ENCODE results near the gene MAPK8.

MAPK8 gene

GRCh38 chr10:48292616-48293015 lies 13.9 kb upstream of the MAPK8 start:
- no peak for DNase-seq

DNA sequence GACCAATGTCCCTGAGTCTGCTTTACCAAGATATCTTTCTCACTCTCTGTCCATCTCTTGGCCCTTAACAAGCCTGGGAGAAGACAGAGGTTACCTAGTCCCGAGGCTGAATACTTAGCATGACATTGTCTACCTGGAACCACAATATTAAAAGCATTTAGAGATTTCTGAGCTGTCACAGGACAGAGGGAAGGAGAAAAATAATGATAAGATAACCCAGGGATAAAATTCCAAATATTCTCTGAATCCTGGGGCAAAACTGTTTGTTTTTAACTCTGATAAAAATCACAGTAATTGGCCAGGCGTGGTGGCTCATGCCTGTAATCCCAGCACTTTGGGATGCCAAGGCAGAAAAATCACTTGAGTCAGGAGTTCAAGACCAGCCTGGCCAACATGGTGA lies 12.0 kb upstream of the MAPK8 start:
- no peak for DNase-seq

DNA sequence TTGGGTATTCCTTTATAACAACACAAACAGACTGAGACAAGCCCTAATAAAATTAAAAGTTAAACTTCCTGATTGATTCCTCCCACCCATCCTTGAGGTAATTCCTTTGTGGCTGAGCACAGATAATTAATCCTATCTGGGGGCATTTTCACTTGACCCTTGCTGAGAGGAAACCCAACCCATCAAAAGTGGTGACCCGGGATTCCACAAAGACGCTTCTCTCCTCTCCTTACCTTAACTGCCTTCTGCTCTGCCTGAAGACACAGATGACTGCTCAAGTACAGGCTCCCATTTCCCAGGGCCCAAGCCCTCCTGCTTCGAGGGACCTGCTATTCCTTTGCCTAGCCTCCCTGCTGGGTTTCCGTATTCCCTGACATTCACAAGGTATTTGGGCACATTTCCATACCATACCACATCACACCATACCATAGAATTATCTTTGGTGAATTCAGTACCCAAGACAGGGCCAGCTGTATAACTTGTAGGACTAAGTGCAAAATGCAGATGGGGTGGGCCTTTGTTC lies 9.8 kb upstream of the MAPK8 start:
- DNase-seq, result no peak

- DNase-seq, result no peak
These were observed 7.4 kb upstream of the MAPK8 start for GRCh38 chr10:48299066-48299465.

DNA sequence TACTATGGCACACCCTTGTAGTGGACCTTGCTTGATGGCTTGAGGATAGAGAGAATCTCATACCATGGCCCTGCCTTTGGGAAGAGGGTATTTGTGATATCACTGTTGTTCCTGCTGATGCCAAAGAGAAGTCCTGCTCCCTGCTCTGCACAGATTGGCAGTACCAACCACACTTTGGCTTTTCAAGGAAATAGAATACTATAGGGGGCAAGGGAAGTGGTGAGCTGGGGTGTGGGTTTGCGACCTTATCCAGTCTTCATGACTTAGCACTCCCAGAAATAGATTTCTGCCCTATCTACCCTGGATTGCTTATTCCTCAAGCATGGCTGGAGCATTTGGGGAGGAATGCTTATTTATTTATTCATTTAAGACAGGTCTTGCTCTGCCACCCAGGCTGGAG lies 6.8 kb upstream of the MAPK8 start:
- DNase-seq, result no peak

- DNase-seq, result no peak
These were observed 5.9 kb upstream of the MAPK8 start for GRCh38 chr10:48300556-48300955.

DNA sequence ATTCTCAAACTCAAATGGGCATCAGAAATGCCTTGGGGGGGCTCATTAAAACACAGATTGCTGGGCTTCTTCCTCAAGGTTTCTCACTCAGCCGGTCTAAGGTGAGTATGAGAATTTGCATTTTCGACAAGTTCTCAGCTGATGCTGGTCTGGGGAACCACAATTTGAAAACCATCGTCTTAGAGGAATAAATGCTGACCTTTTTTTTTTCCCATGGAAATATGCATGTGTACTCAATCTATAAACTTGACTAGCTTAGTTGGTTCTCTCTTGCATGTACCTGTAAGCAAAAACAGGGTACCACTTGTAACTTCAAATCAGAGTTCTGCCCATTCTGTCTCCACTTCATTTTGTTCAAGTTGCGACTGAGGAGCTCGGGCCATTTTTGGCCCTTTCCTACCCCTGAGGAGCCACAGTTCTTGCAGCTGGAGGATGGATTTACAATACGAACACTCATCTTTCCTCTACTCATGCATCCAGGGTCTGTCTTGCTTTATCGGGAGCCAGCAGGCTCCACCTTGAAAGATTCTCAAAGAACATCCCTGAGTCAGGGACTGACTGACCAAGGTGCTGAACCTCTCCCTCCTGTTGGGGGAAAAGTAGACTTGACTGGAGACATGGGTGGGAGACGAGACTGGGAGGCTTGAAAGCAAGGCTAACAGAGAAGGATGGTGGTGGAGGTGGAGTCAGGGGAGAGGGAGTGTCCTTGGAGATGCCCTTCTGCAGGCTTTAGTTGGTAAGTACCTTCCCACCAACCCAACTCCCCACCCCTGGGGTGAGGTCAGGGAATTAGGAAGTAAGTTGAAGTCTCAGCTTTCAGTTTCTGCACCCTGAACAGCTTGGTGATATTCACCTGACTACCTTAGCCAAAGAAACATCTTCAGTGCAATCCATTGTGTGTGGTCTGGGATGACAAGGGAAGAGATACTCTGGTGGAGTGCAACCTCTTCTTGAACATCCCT lies 3.7 kb upstream of the MAPK8 start:
- DNase-seq, result no peak

DNA sequence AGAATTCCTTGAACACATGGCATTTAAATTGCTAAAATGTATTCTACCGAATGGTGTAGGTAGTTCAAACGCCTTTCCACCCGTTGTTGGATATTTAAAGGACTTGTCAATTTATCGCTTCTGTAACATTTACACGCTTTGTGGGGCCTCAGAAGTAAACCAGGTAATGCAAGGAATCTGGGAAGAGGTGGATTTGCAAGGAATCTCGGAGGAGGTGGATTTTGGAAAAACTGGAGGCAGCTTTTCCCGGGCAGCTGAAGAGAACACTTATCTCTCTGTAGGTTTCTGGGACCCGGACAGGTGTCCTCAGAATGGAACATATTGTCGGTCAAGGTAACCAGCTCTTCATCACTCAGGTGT lies 592 bp upstream of the MAPK8 start:
- DNase-seq, result no peak

- peak; percentile 65 to 66 for DNase-seq
These were observed 613 bp downstream of the MAPK8 start for GRCh38 chr10:48306870-48307710.

- DNase-seq, result no peak
These were observed 1.2 kb downstream of the MAPK8 start for GRCh38 chr10:48307711-48308018.

DNA sequence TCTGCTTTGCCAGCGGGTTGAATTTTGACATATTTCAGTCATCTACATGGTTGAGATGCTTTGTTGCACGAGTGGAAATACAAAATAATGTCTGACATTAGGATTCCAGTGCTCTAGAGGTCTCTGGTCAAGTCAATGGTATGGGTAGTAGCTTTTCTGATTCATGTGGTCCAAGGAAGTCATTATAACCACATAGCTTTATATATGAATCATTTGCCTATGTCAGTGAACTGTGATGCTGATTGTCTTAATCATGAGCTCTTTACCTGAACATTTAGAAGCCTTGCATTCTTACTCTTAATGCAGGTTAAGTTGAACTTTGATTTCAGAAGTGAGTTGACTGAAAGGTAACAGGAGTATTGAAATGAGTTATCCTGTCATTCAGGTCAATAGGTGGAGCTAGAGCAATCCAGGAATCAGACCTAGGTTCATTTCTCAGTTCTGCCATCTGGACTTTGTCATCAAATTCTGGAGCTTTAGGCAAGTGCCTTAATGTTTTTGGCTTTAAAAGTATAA lies 3.3 kb downstream of the MAPK8 start:
- no peak for DNase-seq

GRCh38 chr10:48314107-48314506 lies 7.6 kb downstream of the MAPK8 start:
- DNase-seq, result no peak

DNA sequence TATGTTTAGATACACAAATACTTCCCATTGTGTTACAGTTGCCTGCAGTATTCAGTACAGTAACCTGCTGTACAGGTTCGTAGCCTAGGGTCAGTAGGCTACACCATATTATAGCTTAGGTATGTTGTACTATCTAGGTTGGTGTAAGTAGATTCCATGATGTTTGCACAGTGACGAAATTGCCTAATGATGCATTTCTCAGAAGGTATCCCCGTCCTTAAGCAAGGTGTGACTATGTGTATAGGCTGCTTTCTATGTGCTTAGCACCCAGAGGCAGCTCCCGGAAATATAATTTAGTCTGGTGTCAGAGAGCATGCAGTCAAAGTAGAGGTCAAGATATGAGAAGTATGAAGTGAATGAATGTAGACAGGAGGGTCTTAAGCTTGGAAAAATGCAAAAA lies 9.8 kb downstream of the MAPK8 start:
- DNase-seq, result no peak

DNA sequence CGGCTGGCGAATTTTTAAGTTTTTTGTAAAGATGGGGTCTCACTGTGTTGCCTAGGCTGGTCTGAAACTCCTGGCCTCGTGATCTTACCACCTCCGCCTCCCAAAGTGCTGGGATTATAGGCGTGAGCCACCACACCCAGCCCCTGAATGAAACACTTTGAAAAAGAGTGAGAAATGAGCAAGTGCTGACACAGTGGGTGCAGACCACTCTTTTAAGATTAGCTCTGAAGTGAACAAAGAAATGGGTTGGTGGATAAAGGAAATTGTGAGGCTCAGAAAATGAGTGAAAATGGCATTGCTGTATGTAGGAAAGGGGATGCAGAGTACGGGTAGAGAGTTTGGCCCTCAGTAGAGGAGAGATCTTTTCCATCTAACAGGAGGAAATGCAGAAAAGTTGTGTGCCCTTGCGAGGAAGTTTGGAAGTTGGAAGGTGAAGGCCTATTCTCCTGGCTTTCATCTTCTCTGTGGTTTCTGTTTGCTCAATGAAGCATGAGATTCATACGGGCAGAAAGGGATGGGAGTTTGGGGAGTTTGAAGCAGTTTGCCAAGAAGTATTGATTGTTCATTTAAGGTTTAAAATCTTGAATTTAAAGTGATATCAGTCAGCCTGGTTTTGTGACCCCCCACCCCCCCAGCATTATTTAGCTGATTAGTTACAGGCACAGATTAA lies 11.0 kb downstream of the MAPK8 start:
- no peak for DNase-seq

DNA sequence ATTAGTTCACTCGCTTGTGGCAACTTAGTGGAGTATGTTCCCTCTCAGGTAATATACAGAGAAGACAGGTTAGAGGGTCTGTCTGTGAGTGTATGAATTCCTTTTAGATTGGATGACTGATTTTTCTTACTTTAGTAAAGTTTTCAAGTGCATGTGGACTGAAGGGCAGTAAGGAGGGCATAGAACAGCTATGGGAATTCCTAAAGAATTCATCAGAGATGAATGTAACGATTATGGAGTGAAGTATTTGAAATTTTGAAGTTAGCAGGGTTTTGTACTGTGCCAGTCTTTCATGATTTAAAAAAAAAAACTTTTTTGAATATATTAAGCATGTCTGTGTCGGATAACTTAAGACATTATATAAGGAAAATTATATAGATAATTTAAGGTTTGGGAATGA lies 15.5 kb downstream of the MAPK8 start:
- no peak for DNase-seq

DNA sequence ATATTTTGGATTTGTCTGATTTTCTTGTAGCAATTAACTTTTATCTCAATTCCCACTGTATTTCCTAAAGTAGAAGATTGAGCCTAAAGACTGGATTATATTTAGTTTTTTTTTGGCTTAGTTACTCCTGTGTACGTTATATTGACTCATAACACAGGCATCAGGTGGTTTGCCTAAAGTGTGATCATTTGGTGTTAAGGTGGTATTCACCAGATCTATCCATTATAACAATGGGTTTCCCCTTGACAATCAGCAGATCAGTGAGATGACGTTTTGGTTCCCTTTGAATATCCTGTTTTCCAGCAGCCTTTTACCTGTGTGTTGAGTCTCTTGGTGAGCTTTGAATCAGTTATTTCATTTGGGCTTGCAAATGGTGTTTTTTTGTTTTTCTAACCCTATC lies 18.1 kb downstream of the MAPK8 start:
- no peak for DNase-seq

DNA sequence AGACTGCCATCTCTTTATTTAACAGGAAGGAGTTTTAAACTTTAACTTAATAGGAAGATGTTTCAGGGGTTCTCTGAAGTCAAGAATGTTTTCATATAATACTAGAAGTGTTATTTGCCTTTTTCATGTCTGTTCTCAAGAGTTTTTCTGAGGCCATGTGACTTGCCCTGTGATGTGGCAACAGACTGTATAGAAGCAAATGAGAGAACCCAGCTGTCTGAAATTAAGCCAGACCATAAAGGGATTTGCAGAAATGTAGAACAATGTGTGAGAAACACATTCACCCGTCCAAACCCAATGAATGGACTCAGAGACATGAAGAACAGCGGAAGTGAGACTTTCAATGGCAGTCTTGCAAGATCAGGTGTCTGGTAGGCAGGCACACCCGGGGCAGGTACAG lies 23.8 kb downstream of the MAPK8 start:
- DNase-seq, result no peak

- DNase-seq, result no peak
These were observed 25.0 kb downstream of the MAPK8 start for GRCh38 chr10:48331436-48331835.

DNA sequence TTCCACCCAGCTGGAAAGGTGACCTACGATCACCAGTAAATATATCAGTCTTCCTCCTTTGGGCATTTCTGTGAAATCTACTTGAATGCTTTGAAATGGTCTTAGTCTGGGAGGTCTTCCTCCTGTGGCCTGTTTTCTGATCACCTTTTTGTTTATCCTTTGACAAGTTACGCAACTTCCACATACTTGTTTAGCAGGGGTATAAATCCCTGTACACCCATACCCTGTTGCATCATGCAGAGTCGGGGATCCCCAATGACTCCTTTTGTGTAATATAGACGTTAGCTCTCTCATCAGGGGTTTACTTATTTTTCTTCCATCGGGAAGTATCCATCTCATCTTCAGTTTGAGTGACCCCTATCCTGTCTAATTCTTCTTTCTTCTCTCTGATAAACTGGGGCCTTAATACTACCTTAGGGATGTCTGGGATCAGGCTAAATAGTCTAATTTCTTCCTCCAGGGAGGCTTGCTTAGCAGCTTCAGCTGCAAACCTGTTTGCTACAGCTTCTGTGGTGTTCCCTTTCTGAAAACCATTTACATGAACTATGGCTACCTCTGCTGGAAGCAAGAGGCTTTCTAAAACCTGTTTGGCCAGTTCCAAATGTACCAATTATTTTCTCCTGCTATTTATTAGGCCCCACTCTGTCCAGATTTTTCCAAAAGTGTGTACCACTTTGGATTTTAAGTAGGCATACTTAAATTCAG lies 25.8 kb downstream of the MAPK8 start:
- DNase-seq, result no peak

GRCh38 chr10:48332871-48333216 lies 26.4 kb downstream of the MAPK8 start:
- no peak for DNase-seq

GRCh38 chr10:48333856-48334255 lies 27.4 kb downstream of the MAPK8 start:
- no peak for DNase-seq

DNA sequence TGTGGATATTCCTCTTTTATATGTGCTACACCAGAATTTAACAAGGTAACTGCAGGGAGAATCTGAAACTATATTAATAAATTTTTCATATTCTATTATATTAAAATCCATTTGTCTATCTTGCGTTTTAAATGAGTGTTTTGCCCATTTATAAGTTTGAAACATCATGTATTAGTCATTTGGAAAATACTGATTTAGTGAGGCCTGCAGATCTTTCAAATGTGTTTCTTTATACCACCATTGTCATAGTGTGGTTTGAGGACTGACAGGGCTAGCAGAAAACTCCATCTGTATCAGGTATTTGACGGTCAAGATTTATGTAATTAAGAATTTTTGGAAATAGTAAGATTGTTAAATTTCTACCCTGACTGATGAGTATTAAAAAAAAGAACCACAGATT lies 29.3 kb downstream of the MAPK8 start:
- DNase-seq, result no peak
